Activated B cell treated with CpG ODN at 0.5 μM for 24 hours (primary cell): Measurements from ENCODE around the gene ZSCAN22. TPM values are rescaled to one million over a fixed set of nuclear protein-coding genes. Genes with fewer than 3 reads are reported as not detected.

ENCODE experiments used
- ATAC-seq: fragments of 200-7000 bp; cut with Tn5 transposase; one replicate; pipeline ENCODE4 v1.10.0; 2021; ENCODE audit warnings: low read depth, mild to moderate bottlenecking, moderate library complexity
- CTCF ChIA-PET: fragments of 350-600 bp; sonication (Branson Sonifier 250); formaldehyde crosslinking; loops from one replicate; lab custom pipeline; 2021; ENCODE audit warnings: antibody characterized with exemption; lab: Charles Lee
- POLR2A ChIA-PET: fragments of 350-600 bp; sonication (Branson Sonifier 250); formaldehyde crosslinking; loops from one replicate; lab custom pipeline; 2021; ENCODE audit warnings: antibody characterized with exemption; lab: Charles Lee
- DNase-seq: peaks from one replicate; pipeline ENCODE4 v3.0.0; 2022
- H3K27ac Mint-ChIP-seq: one replicate; pipeline ENCODE4 v1.8.0; 2020; ENCODE audit warnings: mixed read lengths
- H3K27me3 Mint-ChIP-seq: one replicate; pipeline ENCODE4 v1.8.0; 2021; ENCODE audit warnings: mixed read lengths
- H3K36me3 Mint-ChIP-seq: one replicate; pipeline ENCODE4 v1.8.0; 2021; ENCODE audit warnings: low read depth, mixed read lengths
- H3K4me1 Mint-ChIP-seq: one replicate; pipeline ENCODE4 v1.8.0; 2021; ENCODE audit warnings: mixed read lengths
- H3K4me3 Mint-ChIP-seq: one replicate; pipeline ENCODE4 v1.8.0; 2020; ENCODE audit warnings: mild to moderate bottlenecking, mixed read lengths
- H3K9me3 Mint-ChIP-seq: one replicate; pipeline ENCODE4 v1.8.0; 2020; ENCODE audit warnings: mixed read lengths
- intact Hi-C: fragments of 100-400 bp; cut with micrococcal nuclease; formaldehyde crosslinking; loops from one replicate; pipeline ENCODE4 v1.15.1; 2024
- total RNA-seq: library from RNA; stranded (reverse); gene quantifications from 2 replicates; pipeline ENCODE4 v1.2.3, GENCODE V29; 2022
- TF ChIP-seq, protein P1 (sequence below): fragments of 200-600 bp; IDR thresholded peaks from one replicate; pipeline ENCODE4 v1.8.0; 2022; ENCODE audit warnings: antibody characterized with exemption, mild to moderate bottlenecking

The ZSCAN22 gene
- total RNA-seq, 1 donor from 2014 or later = 4.7 TPM

DNA sequence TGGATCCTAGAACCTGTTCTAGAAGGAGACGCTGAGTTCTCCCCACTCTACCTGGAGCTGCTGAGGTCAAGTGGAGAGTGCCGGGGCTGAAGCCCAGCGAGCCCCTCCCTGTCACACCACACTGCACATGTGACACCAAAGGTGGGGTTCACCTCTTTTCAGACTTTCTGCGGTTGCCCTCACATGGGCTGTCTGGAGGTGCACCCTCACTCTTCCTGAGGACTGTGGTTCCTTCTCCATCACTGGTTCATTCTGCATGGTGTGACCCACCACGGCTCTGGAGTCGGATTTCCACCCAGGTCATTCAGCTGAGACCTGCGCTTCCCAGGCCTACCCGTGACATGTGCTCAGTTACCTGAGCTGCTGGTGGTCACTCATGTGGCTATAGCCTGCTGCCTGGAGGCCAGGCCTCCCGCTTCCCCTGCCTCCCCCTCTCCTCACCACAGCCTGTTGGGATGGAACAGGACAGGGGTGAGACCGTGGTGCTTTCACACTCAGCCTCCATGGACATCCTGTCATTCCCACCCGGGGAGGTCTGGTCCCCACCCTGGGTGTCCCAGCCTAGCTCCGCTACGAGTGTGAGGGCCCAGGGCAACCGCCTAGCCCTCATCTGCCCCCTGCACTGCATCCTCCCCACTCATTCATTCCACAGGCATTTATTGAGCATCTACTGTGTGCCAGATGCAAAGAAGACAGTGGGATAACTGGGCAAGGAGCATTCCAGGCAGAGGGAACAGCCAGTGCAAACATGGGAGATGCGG is 27.1 kb downstream of the ZSCAN22 start:
- ChIA-PET CTCF (no interaction called here), POLR2A (interaction anchor here (1.0 kb wide), 1 partner anchor 104 kb away, joined by 3 read pairs; no protein-coding TSS in a partner anchor)
- DNase-seq (no peak), ATAC-seq (no peak)
- TF ChIP-seq, protein P1, sequence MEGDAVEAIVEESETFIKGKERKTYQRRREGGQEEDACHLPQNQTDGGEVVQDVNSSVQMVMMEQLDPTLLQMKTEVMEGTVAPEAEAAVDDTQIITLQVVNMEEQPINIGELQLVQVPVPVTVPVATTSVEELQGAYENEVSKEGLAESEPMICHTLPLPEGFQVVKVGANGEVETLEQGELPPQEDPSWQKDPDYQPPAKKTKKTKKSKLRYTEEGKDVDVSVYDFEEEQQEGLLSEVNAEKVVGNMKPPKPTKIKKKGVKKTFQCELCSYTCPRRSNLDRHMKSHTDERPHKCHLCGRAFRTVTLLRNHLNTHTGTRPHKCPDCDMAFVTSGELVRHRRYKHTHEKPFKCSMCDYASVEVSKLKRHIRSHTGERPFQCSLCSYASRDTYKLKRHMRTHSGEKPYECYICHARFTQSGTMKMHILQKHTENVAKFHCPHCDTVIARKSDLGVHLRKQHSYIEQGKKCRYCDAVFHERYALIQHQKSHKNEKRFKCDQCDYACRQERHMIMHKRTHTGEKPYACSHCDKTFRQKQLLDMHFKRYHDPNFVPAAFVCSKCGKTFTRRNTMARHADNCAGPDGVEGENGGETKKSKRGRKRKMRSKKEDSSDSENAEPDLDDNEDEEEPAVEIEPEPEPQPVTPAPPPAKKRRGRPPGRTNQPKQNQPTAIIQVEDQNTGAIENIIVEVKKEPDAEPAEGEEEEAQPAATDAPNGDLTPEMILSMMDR = no peak
- no peaks in the 10 kb centered on the region for H3K27me3 Mint-ChIP-seq
- H3K4me3 Mint-ChIP-seq = no peak overlapping the region
- no peak overlapping the region for H3K27ac Mint-ChIP-seq
- peaks cover 25% of the 10 kb centered on the region for H3K4me1 Mint-ChIP-seq
- intact Hi-C loops = no loop called here
- H3K9me3 Mint-ChIP-seq = no peaks in the 10 kb centered on the region
- peaks cover 6% of the 10 kb centered on the region for H3K36me3 Mint-ChIP-seq

DNA sequence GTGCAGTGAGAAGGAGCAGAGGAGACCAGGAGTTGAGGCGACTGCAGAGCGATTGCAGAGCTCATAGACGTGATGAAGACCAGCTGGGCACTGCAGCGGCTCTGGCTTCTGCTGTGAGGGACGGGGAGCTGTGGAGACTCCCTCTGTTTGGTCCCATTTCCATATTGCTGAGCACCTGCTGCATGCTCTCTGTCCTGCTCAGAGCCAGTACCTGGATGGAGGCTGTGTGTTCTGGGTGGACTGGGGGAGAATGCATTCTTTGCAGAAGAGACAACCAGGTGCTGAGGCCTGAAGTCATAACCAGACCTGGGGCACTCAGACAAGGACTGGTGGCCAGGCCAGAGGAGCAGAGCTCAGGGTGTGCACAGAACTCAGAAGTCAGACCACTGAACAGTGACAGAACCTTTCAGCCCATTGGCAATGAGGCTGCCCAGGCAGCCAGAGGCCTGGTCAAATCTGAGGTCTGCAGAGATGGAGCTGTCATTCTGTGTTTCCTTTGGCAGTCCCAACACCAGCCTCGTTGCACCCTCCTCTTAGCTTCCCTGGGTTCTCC is 27.8 kb downstream of the ZSCAN22 start:
- no peaks in the 10 kb centered on the region for H3K9me3 Mint-ChIP-seq
- POLR2A ChIA-PET = interaction anchor here (1.0 kb wide), 1 partner anchor 105 kb away, joined by 3 read pairs; no protein-coding TSS in a partner anchor
- peaks cover 23% of the 10 kb centered on the region for H3K4me1 Mint-ChIP-seq
- no peak for DNase-seq
- peaks cover 2% of the 10 kb centered on the region for H3K27me3 Mint-ChIP-seq
- CTCF ChIA-PET = no interaction called here
- intact Hi-C loops = no loop called here
- no peak for ATAC-seq
- TF ChIP-seq, protein P1 = no peak
- H3K36me3 Mint-ChIP-seq = peaks cover 4% of the 10 kb centered on the region
- no peak overlapping the region for H3K27ac Mint-ChIP-seq
- H3K4me3 Mint-ChIP-seq = no peak overlapping the region

DNA sequence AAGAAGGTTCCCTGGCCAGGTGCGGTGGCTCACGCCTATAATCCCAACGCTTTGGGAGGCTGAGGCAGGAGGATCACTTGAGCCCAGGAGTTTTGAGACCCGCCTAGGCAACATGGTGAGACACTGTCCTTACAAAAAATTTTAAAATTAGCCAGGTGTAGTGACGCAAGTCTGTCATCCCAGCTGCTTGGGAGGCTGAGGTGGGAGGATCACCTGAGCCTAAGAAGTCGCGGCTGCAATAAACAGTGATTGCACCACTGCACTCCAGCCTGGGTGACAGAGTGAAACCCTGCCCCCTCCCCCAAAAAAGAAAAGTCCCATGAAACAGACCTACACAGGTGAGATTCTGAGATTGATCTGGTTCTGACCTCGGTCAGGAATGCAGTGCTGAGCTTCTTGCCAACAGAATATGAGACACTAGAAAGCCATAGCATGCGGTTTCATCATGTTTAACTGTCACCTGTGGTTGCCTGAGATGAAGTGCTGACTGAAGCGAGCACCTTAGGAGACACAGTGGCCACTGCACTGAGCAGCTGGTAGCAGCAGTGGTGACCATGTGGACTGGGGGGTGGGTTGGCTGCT is 28.5 kb downstream of the ZSCAN22 start:
- H3K9me3 Mint-ChIP-seq = no peaks in the 10 kb centered on the region
- ChIA-PET POLR2A (interaction anchor here (1.2 to 1.8 kb wide), 2 partner anchors 8 to 30 kb away, joined by 3 to 14 read pairs; no protein-coding TSS in a partner anchor), CTCF (no interaction called here)
- H3K36me3 Mint-ChIP-seq = peaks cover 2% of the 10 kb centered on the region
- no peak for DNase-seq
- peaks cover 20% of the 10 kb centered on the region for H3K4me1 Mint-ChIP-seq
- peaks cover 2% of the 10 kb centered on the region for H3K27me3 Mint-ChIP-seq
- intact Hi-C loops = no loop called here
- H3K4me3 Mint-ChIP-seq = peak overlapping the region; percentile 28
- no peak overlapping the region for H3K27ac Mint-ChIP-seq
- TF ChIP-seq, protein P1 = no peak
- no peak for ATAC-seq

DNA sequence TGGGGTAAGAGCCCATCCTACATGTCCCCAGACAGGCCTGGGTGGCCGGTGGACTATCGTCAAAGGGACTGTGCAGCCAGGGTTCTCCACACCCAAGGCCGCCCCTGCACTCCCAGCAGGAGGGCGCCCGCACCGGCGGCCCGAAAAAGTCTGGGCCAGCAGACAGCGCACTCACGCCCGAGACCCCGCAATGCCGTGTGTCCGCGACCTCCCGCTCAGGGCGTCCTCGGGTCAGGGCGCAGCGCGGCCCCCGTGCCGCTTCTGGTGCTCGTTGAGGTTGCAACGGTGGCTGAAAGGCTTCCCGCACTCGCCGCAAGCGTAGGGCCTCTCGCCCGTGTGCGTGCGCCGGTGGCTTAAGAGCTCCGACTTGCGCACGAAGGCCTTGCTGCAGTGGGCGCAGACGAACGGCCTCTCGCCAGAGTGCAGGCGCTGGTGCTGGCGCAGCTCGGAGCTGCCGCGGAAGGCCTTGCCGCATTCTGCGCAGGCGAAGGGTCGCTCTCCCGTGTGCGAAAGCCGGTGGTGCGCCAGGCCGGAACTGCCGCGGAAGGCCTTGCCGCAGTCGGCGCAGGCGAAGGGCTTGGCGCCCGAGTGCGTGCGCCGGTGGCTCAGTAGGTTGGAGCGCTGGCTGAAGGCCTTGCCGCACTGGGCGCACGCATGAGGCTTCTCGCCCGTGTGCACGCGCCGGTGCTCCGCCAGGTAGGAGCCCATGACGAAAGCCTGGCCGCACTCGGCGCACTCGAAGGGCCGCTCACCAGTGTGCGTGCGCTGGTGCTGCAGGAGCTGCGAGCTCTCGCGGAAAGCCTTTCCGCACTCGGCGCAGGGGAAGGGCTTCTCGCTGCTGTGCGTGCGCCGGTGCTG is 29.3 kb downstream of the ZSCAN22 start:
- ATAC-seq = peak; percentile 69
- ChIA-PET POLR2A (interaction anchor here (0.5 to 1.8 kb wide), 5 partner anchors 9 to 202 kb away, joined by 3 to 14 read pairs (median 4); partner anchors contain the start of gene ZSCAN22), CTCF (no interaction called here)
- TF ChIP-seq, protein P1 = no peak
- H3K27ac Mint-ChIP-seq = no peak overlapping the region
- H3K27me3 Mint-ChIP-seq = peaks cover 2% of the 10 kb centered on the region
- H3K9me3 Mint-ChIP-seq = no peaks in the 10 kb centered on the region
- peaks cover 18% of the 10 kb centered on the region for H3K4me1 Mint-ChIP-seq
- no peaks in the 10 kb centered on the region for H3K36me3 Mint-ChIP-seq
- intact Hi-C loops = no loop called here
- no peak for DNase-seq
- H3K4me3 Mint-ChIP-seq = peak overlapping the region; percentile 56
